Measurements from ENCODE around the gene C11orf52.

GRCh38 chr11:111925953-111926352, 7.2 kb downstream of the C11orf52 start:
- no peak for TF ChIP-seq EZH2 (optimal IDR thresholded peaks at IDR 0.05; ENCODE audit: low read depth, low read length)
- no peak for TF ChIP-seq CTCF (IDR thresholded peaks at IDR 0.05; ENCODE audit: low read length)
- no peak for TF ChIP-seq EZH2phosphoT487 (IDR thresholded peaks at IDR 0.05; ENCODE audit: low read length)

Measured in MM.1S (cell line).